ENCODE results near the gene GBGT1. TPM values are rescaled to one million over a fixed set of nuclear protein-coding genes. Genes with fewer than 3 reads are reported as not detected.
"Not testable (repeated sequence)": the region's sequence is repeated elsewhere in the genome, so short reads cannot be mapped to it uniquely, and the experiment has no call there.

GBGT1 gene
- total and polyA plus RNA-seq, 9 donors: 3.2 to 5.7 (median 4.6) TPM

DNA sequence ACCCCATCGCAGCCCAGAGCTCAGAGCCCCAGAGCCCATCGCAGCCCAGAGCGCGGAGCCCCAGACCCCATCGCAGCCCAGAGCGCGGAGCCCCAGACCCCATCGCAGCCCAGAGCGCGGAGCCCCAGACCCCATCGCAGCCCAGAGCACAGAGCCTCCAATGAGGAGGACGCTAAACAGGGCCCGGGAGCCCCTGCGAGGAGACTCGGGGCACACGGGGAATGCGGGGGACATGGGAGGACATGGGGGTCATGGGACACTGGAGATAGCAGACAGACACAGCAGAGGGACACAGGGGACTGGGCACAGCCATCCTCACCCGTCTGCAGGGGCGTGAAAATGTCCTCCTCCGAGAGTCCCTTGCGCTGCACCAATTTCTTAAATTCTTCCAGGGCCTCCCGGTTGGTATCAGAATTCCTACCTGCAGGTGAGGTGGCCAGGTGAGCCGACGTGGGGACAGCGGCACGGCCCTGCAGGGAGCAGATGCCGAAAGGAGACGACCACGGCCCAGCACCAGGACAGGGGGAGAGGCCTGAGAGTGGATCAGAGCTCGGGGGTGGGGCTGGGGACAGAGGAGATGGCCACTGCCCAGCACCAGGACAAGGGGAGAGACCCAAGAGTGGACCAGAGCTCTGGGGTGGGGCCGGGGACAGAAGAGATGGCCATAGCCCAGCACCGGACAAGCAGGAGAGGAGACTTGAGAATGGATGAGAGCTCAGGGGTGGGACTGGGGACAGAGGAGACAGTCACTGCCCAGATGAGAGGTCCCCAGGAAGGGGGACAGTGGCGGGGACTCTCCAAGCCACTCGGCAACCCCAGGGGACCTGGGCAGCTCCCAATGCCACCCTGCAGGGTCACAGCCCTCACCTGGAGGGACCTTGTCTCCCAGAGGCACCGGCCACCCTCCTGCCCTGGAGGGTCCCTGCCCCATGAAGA lies 42.5 kb upstream of the GBGT1 start:
- 73% methylated on average over 27 of the region's 35 CpGs for WGBS (ENCODE audit: insufficient coverage)
- Histone ChIP-seq H3K9me3 (replicated peaks; ENCODE audit: control insufficient read depth, low read depth, low read length) (no peaks in the 10 kb centered on the region), H3K27me3 (ENCODE audit: control insufficient read depth, insufficient read depth, low read length) (peaks cover 6% of the 10 kb centered on the region), H3K36me3 (ENCODE audit: control insufficient read depth, insufficient read depth, low read length) (no peaks in the 10 kb centered on the region), H3K27ac (ENCODE audit: low read length) (no peak overlapping the region), H3K4me3 (ENCODE audit: low read length) (no peak overlapping the region), H3K4me1 (ENCODE audit: control insufficient read depth, insufficient read depth, low read length) (no peaks in the 10 kb centered on the region)
- no peak for DNase-seq

- not testable (repeated sequence) for H3K27ac ChIP-seq (ENCODE audit: low read length); H3K9me3 ChIP-seq (replicated peaks; ENCODE audit: control insufficient read depth, low read depth, low read length); DNase-seq; H3K36me3 ChIP-seq (ENCODE audit: control insufficient read depth, insufficient read depth, low read length); H3K4me1 ChIP-seq (ENCODE audit: control insufficient read depth, insufficient read depth, low read length); H3K4me3 ChIP-seq (ENCODE audit: low read length); H3K27me3 ChIP-seq (ENCODE audit: control insufficient read depth, insufficient read depth, low read length)
- 69% methylated on average over 10 of the region's 14 CpGs for WGBS (ENCODE audit: insufficient coverage)
Observed at GRCh38 chr9:133205481-133205887, 41.8 kb upstream of the GBGT1 start.

- Histone ChIP-seq H3K4me1 (ENCODE audit: control insufficient read depth, insufficient read depth, low read length) (no peaks in the 10 kb centered on the region), H3K27ac (ENCODE audit: low read length) (no peak overlapping the region), H3K27me3 (ENCODE audit: control insufficient read depth, insufficient read depth, low read length) (peaks cover 4% of the 10 kb centered on the region), H3K9me3 (replicated peaks; ENCODE audit: control insufficient read depth, low read depth, low read length) (no peaks in the 10 kb centered on the region), H3K36me3 (ENCODE audit: control insufficient read depth, insufficient read depth, low read length) (no peaks in the 10 kb centered on the region), H3K4me3 (ENCODE audit: low read length) (no peak overlapping the region)
- no peak for DNase-seq
- 65% methylated on average over 7 of the region's 8 CpGs for WGBS (ENCODE audit: insufficient coverage)
Observed at GRCh38 chr9:133204993-133205336, 41.3 kb upstream of the GBGT1 start.

DNA sequence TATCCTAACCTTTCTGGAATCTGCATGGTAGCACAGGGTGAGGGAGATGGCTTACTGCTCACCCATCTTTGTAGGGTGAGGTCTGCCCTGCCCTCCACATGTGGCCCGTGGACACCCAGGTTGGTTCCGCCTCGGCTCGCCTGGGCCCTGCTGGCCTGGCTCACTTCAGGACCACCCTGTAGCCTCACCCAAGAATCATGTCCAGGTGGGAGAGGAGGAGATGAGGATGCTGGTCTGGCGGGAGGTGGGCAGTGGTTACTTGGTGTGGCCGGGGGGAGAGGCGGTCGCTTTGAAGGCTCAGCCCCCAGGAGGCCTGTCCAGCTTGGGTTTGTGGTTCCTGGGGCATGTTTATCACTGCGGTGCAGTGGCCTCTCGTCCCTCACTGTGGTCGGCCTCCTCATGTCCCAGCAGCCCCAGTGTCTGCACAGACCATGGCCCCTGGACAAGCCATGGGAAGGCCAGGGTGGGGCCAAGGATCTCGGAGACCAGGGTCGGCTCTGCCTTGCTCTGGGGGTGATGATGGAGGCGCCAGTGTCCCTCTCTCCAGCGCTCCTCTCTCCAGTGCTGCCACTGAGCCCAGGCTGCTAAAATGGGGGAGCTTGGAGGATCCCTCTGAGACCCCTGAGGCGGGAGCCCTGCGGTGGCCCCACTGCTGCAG lies 40.8 kb upstream of the GBGT1 start:
- no peaks in the 10 kb centered on the region for H3K9me3 ChIP-seq (replicated peaks; ENCODE audit: control insufficient read depth, low read depth, low read length)
- peaks cover 7% of the 10 kb centered on the region for H3K27me3 ChIP-seq (ENCODE audit: control insufficient read depth, insufficient read depth, low read length)
- no peak for DNase-seq
- no peak overlapping the region for H3K4me3 ChIP-seq (ENCODE audit: low read length)
- H3K36me3 ChIP-seq (ENCODE audit: control insufficient read depth, insufficient read depth, low read length): no peaks in the 10 kb centered on the region
- no peak overlapping the region for H3K27ac ChIP-seq (ENCODE audit: low read length)
- 82% methylated on average over 11 of the region's 17 CpGs for WGBS (ENCODE audit: insufficient coverage)
- H3K4me1 ChIP-seq (ENCODE audit: control insufficient read depth, insufficient read depth, low read length): no peaks in the 10 kb centered on the region

GRCh38 chr9:133203506-133204075 lies 39.9 kb upstream of the GBGT1 start:
- no peaks in the 10 kb centered on the region for H3K9me3 ChIP-seq (replicated peaks; ENCODE audit: control insufficient read depth, low read depth, low read length)
- no peak overlapping the region for H3K27ac ChIP-seq (ENCODE audit: low read length)
- H3K4me1 ChIP-seq (ENCODE audit: control insufficient read depth, insufficient read depth, low read length): no peaks in the 10 kb centered on the region
- WGBS (ENCODE audit: insufficient coverage): 74% methylated on average over 10 of the region's 10 CpGs
- no peak for DNase-seq
- peaks cover 7% of the 10 kb centered on the region for H3K27me3 ChIP-seq (ENCODE audit: control insufficient read depth, insufficient read depth, low read length)
- no peak overlapping the region for H3K4me3 ChIP-seq (ENCODE audit: low read length)
- H3K36me3 ChIP-seq (ENCODE audit: control insufficient read depth, insufficient read depth, low read length): no peaks in the 10 kb centered on the region

GRCh38 chr9:133202688-133203453 lies 39.2 kb upstream of the GBGT1 start:
- Histone ChIP-seq H3K27ac (ENCODE audit: low read length) (no peak overlapping the region), H3K27me3 (ENCODE audit: control insufficient read depth, insufficient read depth, low read length) (peaks cover 7% of the 10 kb centered on the region), H3K4me3 (ENCODE audit: low read length) (no peak overlapping the region), H3K4me1 (ENCODE audit: control insufficient read depth, insufficient read depth, low read length) (no peaks in the 10 kb centered on the region), H3K9me3 (replicated peaks; ENCODE audit: control insufficient read depth, low read depth, low read length) (no peaks in the 10 kb centered on the region), H3K36me3 (ENCODE audit: control insufficient read depth, insufficient read depth, low read length) (no peaks in the 10 kb centered on the region)
- DNase-seq: no peak
- WGBS (ENCODE audit: insufficient coverage): 81% methylated on average over 11 of the region's 14 CpGs

- H3K9me3 ChIP-seq (replicated peaks; ENCODE audit: control insufficient read depth, low read depth, low read length): no peaks in the 10 kb centered on the region
- 81% methylated on average over 10 of the region's 11 CpGs for WGBS (ENCODE audit: insufficient coverage)
- no peak for DNase-seq
- H3K36me3 ChIP-seq (ENCODE audit: control insufficient read depth, insufficient read depth, low read length): no peaks in the 10 kb centered on the region
- no peak overlapping the region for H3K4me3 ChIP-seq (ENCODE audit: low read length)
- peaks cover 7% of the 10 kb centered on the region for H3K27me3 ChIP-seq (ENCODE audit: control insufficient read depth, insufficient read depth, low read length)
- no peaks in the 10 kb centered on the region for H3K4me1 ChIP-seq (ENCODE audit: control insufficient read depth, insufficient read depth, low read length)
- H3K27ac ChIP-seq (ENCODE audit: low read length): no peak overlapping the region
Observed at GRCh38 chr9:133202145-133202513, 38.4 kb upstream of the GBGT1 start.

DNA sequence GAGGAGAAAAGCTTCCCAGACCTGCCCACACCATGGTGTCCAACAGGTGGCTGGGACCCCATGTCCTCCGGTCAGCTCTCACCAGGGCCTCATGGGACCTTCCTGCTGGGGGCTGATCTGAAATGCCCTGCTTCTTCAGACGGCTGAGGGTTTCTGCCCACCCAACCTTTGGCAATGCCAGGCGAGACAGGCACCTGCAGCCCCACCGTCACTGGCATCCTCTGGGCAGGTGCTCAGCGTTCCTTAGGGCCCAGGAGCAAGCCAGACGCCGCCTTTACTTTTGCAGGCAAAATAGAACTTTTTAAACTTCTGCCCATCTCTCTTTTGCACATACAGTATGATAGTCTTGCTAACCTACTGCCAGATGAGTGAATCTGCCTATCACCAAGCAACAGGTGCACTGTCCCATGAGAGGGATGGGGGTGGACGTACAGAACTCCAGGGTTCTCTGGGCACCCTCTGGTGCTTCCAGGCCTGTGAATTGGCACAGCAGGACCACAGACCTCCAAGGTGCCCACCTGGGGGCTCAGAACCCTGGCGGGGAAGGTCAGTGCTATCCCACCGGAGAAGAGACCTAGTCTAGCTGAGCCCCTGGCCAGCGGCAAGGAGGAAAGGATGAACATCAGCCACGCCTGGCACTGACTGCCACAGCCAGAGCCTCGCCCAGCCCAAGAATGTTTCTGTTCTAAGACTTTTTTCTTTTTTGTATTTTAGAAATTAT lies 37.9 kb upstream of the GBGT1 start:
- Histone ChIP-seq H3K36me3 (ENCODE audit: control insufficient read depth, insufficient read depth, low read length) (no peaks in the 10 kb centered on the region), H3K27ac (ENCODE audit: low read length) (no peak overlapping the region), H3K4me1 (ENCODE audit: control insufficient read depth, insufficient read depth, low read length) (no peaks in the 10 kb centered on the region), H3K4me3 (ENCODE audit: low read length) (no peak overlapping the region), H3K27me3 (ENCODE audit: control insufficient read depth, insufficient read depth, low read length) (peaks cover 7% of the 10 kb centered on the region), H3K9me3 (replicated peaks; ENCODE audit: control insufficient read depth, low read depth, low read length) (no peaks in the 10 kb centered on the region)
- DNase-seq: no peak
- 77% methylated on average over 9 of the region's 13 CpGs for WGBS (ENCODE audit: insufficient coverage)

DNA sequence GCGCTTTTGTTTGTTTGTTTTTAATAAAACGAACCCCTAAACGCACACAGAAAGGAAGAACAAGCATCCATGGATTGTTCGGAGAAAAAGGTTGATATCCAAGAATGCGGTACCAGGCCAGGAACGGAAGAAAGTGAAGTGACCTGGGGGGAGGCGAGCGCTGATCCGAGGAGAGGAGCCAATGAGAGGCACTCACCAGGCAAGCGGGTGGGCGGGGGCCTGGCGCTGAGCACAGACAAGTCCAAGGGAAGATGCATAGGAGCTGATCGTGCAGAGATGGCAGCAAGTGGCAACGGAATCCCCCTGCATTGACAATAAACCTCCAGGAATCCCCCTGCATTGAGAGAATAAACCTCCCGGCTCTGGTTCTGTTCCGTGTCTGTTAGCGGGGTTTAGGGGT lies 36.9 kb upstream of the GBGT1 start:
- H3K4me3 ChIP-seq (ENCODE audit: low read length): no peak overlapping the region
- H3K27ac ChIP-seq (ENCODE audit: low read length): no peak overlapping the region
- no peaks in the 10 kb centered on the region for H3K9me3 ChIP-seq (replicated peaks; ENCODE audit: control insufficient read depth, low read depth, low read length)
- no peak for DNase-seq
- no peaks in the 10 kb centered on the region for H3K36me3 ChIP-seq (ENCODE audit: control insufficient read depth, insufficient read depth, low read length)
- no peaks in the 10 kb centered on the region for H3K4me1 ChIP-seq (ENCODE audit: control insufficient read depth, insufficient read depth, low read length)
- peaks cover 7% of the 10 kb centered on the region for H3K27me3 ChIP-seq (ENCODE audit: control insufficient read depth, insufficient read depth, low read length)
- WGBS (ENCODE audit: insufficient coverage): 88% methylated on average over 10 of the region's 17 CpGs
